DMS 273 (cell line): ENCODE data around the gene RPS3.

Source experiments
- DNase-seq: peaks from one replicate; lab custom pipeline; 2025; ENCODE audit not compliant: unreplicated experiment; lab: John Stamatoyannopoulos, UW

Gene RPS3

GRCh38 chr11:75453916-75454655 lies 54.8 kb downstream of the RPS3 start:
- no peak for DNase-seq

GRCh38 chr11:75454987-75455386 lies 55.7 kb downstream of the RPS3 start:
- no peak for DNase-seq
